Measurements from ENCODE around the gene NCAPD2. TPM values are rescaled to one million over a fixed set of nuclear protein-coding genes. Genes with fewer than 3 reads are reported as not detected.
A peak's percentile ranks its signal among the peaks of the same experiment; 100 is the strongest.
"Not testable (repeated sequence)": the region's sequence is repeated elsewhere in the genome, so short reads cannot be mapped to it uniquely, and the experiment has no call there.

NCAPD2 gene
- total and polyA plus RNA-seq, 4 donors: 21.0 to 30.0 (median 29.0) TPM

DNA sequence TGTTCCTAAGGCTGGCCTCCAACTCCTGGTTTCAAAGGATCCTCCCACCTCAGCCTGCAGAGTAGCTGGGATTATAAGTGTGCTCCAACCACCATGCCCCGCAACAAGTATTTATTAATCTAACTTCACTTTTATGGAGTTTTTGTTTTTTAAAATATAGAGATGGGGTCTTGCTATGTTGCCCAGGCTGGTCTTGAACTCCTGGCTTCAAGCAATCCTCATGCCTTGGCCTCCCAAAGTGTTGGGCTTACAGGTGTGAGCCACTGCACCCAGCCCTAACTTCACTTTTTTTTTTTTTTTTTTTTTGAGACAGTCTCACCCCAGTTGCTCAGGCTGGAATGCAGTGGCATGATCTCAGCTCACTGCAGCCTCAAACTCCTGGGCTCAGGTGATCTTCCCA is 3.2 kb upstream of the NCAPD2 start:
- no CpG with 5 or more reads among the region's 1 CpG for WGBS (ENCODE audit: insufficient coverage)
- H3K4me1 ChIP-seq (ENCODE audit: control insufficient read depth, insufficient read depth, low read length); H3K9me3 ChIP-seq (ENCODE audit: control insufficient read depth, insufficient read depth, low read length); H3K36me3 ChIP-seq (ENCODE audit: control insufficient read depth, insufficient read depth, low read length); H3K27ac ChIP-seq (ENCODE audit: low read depth, low read length); H3K4me3 ChIP-seq (ENCODE audit: low read depth, low read length); H3K27me3 ChIP-seq (ENCODE audit: control insufficient read depth, insufficient read depth, low read length); DNase-seq (ENCODE audit: low read depth in 4 of 6, low spot score in 6 of 6): not testable (repeated sequence)

DNA sequence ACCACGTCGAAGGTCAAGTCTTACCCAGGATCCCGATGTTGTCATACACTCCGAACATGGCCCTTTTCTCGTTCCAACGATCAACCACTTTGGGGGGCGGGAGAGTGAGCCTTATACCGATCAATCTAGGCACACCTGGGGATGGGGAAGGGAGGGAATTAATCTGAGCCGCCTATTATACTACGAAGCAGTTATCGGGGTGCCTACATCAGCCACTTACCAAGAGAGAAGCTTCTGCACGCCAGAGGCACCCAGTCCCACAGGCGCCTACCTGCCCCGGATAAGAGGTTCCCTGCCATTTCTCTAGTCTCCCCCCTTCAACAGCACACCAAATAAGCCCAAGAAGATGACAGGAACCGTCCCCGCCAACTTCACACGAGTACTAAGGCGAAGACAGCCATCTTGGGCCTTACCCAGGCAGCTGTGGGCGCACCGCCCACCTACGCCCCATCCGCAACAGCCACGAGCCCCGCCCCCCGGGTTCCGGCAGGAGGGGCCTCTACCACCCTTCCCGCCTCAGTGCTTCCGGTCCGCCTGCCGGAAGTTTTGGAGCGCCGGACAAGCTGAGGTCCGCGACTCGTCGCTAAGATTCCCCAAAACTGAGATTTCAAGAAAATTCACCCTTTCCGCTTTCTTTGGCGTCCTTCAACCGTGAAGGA is 935 bp upstream of the NCAPD2 start, which contains the start of gene MRPL51:
Gene MRPL51 (minus strand): TSS at position 425 of the 659 bp plus-strand sequence. CDS start 126 bp downstream, at position 299.
- Histone ChIP-seq H3K27me3 (ENCODE audit: control insufficient read depth, insufficient read depth, low read length) (no peaks in the 10 kb centered on the region), H3K4me1 (ENCODE audit: control insufficient read depth, insufficient read depth, low read length) (no peaks in the 10 kb centered on the region), H3K36me3 (ENCODE audit: control insufficient read depth, insufficient read depth, low read length) (peaks cover 15% of the 10 kb centered on the region), H3K4me3 (ENCODE audit: low read depth, low read length) (peak within 1 kb of the TSS; percentile 91), H3K27ac (ENCODE audit: low read depth, low read length) (peak within 1 kb of the TSS; percentile 99), H3K9me3 (ENCODE audit: control insufficient read depth, insufficient read depth, low read length) (no peaks in the 10 kb centered on the region)
- WGBS (ENCODE audit: insufficient coverage): 0% methylated on average over 28 of the region's 39 CpGs
- DNase-seq (ENCODE audit: low read depth in 4 of 6, low spot score in 6 of 6): peak; percentile 76 to 98 (median 92)

DNA sequence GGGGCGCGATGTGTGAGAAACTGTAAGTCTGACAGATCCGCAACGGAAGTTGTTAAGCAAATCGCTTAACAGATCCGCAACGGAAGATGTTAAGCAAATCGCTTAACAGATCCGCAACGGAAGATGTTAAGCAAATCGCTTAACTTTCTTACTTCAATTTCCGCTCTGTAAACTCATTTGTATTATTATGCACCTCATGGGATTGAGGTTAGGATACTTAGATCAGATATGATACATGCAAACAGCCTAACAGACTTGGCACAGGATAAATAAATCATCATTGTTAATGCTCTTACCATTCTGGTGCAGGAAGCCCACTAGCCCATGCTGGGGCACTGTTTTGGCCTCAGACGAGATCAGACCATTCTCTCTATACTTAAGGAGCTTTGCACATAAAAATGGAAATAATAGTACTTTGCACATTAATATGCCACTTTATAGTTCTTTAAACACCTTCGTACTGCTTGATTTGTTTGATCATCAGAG is 399 bp downstream of the NCAPD2 start:
- no peak for DNase-seq (ENCODE audit: low read depth in 4 of 6, low spot score in 6 of 6)
- H3K36me3 ChIP-seq (ENCODE audit: control insufficient read depth, insufficient read depth, low read length): peaks cover 21% of the 10 kb centered on the region
- H3K27me3 ChIP-seq (ENCODE audit: control insufficient read depth, insufficient read depth, low read length): no peaks in the 10 kb centered on the region
- WGBS (ENCODE audit: insufficient coverage): 0% methylated on average over 2 of the region's 14 CpGs
- H3K9me3 ChIP-seq (ENCODE audit: control insufficient read depth, insufficient read depth, low read length): no peaks in the 10 kb centered on the region
- no peaks in the 10 kb centered on the region for H3K4me1 ChIP-seq (ENCODE audit: control insufficient read depth, insufficient read depth, low read length)
- H3K4me3 ChIP-seq (ENCODE audit: low read depth, low read length): peak overlapping the region; percentile 91
- peak overlapping the region; percentile 99 for H3K27ac ChIP-seq (ENCODE audit: low read depth, low read length)

DNA sequence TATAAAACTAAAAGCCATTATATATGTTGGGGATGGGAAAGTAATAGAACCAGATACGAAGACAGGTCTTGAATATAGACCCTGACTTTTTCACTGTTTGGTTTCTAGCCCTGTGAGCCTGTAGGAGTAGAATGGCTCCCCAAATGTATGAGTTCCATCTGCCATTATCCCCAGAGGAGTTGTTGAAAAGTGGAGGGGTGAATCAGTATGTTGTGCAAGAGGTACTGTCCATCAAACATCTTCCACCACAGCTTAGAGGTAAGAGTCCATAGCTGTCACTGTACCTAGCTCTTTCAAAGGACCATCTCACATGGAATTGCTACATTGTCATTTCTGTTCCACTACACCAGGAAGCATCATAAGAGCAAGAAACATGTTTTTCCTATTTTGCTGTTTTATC is 1.1 kb downstream of the NCAPD2 start:
- peaks cover 27% of the 10 kb centered on the region for H3K36me3 ChIP-seq (ENCODE audit: control insufficient read depth, insufficient read depth, low read length)
- H3K4me1 ChIP-seq (ENCODE audit: control insufficient read depth, insufficient read depth, low read length): no peaks in the 10 kb centered on the region
- no peaks in the 10 kb centered on the region for H3K27me3 ChIP-seq (ENCODE audit: control insufficient read depth, insufficient read depth, low read length)
- H3K27ac ChIP-seq (ENCODE audit: low read depth, low read length): no peak overlapping the region
- no peaks in the 10 kb centered on the region for H3K9me3 ChIP-seq (ENCODE audit: control insufficient read depth, insufficient read depth, low read length)
- WGBS (ENCODE audit: insufficient coverage): no CpG with 5 or more reads among the region's 1 CpG
- peak overlapping the region; percentile 91 for H3K4me3 ChIP-seq (ENCODE audit: low read depth, low read length)
- no peak for DNase-seq (ENCODE audit: low read depth in 4 of 6, low spot score in 6 of 6)

DNA sequence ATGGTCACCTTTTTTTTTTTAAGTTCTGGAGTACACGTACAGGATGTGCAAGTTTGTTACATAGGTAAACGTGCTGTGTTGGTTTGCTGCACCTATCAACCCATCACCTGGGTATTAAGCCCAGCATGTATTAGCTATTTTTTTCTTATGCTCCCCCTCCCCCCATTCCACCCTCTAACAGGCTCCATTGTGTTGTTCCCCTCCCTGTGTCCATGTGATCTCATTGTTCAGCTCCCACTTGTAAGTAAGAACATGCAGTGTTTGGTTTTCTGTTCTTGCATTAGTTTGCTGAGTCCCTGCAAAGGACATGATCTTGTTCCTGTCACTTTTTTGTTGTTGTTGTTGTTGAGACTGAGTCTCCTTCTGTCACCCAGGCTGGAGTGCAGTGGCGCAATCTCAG is 3.4 kb downstream of the NCAPD2 start:
- H3K9me3 ChIP-seq (ENCODE audit: control insufficient read depth, insufficient read depth, low read length); H3K27me3 ChIP-seq (ENCODE audit: control insufficient read depth, insufficient read depth, low read length); H3K4me1 ChIP-seq (ENCODE audit: control insufficient read depth, insufficient read depth, low read length); H3K4me3 ChIP-seq (ENCODE audit: low read depth, low read length); H3K27ac ChIP-seq (ENCODE audit: low read depth, low read length); DNase-seq (ENCODE audit: low read depth in 4 of 6, low spot score in 6 of 6): not testable (repeated sequence)
- peaks cover 22% of the 10 kb centered on the region for H3K36me3 ChIP-seq (ENCODE audit: control insufficient read depth, insufficient read depth, low read length)
- 100% methylated on average over 1 of the region's 3 CpGs for WGBS (ENCODE audit: insufficient coverage)

DNA sequence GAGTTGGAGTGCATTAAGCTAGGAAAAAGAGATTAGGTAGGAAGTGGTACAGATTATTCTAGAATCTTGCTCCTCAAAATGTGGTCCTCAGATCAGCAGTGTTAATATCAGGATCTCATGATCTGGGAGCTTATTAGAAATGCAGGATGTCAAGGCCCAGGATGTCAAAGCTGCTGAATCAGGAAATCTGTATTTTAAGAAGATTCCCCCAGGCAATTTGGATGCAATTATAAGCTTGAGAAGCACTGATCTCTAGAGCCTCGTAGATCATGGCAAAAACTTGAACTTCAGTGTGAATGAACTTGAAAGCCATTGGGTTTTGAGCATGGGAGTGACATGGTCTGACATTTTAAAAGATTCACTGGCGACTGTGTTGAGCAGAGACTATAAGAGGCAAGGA is 6.6 kb downstream of the NCAPD2 start:
- no peak overlapping the region for H3K27ac ChIP-seq (ENCODE audit: low read depth, low read length)
- WGBS (ENCODE audit: insufficient coverage): 89% methylated on average over 2 of the region's 2 CpGs
- peaks cover 27% of the 10 kb centered on the region for H3K36me3 ChIP-seq (ENCODE audit: control insufficient read depth, insufficient read depth, low read length)

DNA sequence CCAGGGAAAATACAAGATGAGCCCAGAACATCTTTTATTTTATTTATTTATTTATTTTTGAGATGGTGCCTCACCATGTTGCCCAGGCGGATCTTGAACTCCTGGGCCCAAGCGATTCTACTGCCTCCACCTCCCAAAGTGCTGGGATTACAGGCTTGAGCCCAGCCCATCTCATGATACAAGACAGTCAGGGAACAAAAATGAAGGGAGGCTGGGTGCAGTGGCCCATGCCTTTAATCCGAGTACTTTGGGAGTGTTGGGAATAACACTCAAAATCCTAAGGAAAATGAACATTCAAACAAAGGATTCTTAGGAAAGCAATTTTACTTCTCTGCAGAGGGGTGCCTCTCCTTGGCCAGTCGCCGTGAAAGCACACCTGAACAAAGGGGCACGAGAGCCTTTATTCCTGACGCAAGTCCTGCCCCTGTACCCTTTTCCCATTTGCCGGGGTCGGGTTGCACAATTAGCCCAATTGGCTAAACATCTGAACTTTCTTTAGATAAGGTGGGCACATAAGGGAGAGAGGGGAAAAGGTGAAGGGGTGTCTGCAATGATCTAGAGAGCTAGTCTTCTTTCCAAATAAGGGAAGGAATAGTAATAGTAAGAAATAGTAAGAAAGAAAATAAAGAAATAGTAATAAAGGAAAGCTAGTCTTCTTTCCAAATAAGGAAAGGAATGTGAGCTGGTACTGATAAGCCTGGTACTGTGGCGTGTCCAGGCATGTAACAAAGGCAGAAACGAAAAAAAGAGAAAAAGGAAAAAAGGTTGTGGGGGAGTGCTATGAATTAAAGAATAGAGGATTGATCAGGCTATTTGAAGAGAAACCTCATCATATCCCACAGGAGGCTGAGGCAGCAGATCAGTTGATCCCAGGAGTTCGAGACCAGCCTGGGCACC is 13.4 kb downstream of the NCAPD2 start:
- Histone ChIP-seq H3K27ac (ENCODE audit: low read depth, low read length) (no peak overlapping the region), H3K36me3 (ENCODE audit: control insufficient read depth, insufficient read depth, low read length) (peaks cover 28% of the 10 kb centered on the region), H3K9me3 (ENCODE audit: control insufficient read depth, insufficient read depth, low read length) (no peaks in the 10 kb centered on the region), H3K4me1 (ENCODE audit: control insufficient read depth, insufficient read depth, low read length) (no peaks in the 10 kb centered on the region), H3K27me3 (ENCODE audit: control insufficient read depth, insufficient read depth, low read length) (no peaks in the 10 kb centered on the region), H3K4me3 (ENCODE audit: low read depth, low read length) (no peak overlapping the region)
- 82% methylated on average over 7 of the region's 12 CpGs for WGBS (ENCODE audit: insufficient coverage)
- DNase-seq (ENCODE audit: low read depth in 4 of 6, low spot score in 6 of 6): no peak

More for the DNA sequence above, 6.6 kb downstream of the NCAPD2 start:
- no peak for DNase-seq (ENCODE audit: low read depth in 4 of 6, low spot score in 6 of 6)
- Histone ChIP-seq H3K4me1 (ENCODE audit: control insufficient read depth, insufficient read depth, low read length) (no peaks in the 10 kb centered on the region), H3K9me3 (ENCODE audit: control insufficient read depth, insufficient read depth, low read length) (no peaks in the 10 kb centered on the region), H3K4me3 (ENCODE audit: low read depth, low read length) (no peak overlapping the region), H3K27me3 (ENCODE audit: control insufficient read depth, insufficient read depth, low read length) (no peaks in the 10 kb centered on the region)

DNA sequence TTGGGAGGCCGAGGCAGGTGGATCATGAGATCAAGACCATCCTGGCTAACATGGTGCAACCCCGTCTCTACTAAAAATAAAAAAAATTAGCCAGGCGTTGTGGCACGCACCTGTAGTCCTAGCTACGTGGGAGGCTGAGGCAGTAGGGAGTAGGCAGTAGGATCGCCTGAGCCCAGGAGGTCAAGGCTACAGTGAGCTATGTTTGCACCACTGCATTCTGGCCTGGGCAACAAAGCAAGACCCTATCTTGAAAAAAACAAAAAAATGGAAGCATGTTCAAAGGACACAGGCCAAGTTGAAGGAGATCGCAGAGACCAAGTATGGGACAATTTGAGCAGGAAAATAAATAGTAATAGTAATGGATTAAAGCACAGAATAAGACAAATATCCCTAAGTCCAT is 14.2 kb downstream of the NCAPD2 start:
- peaks cover 32% of the 10 kb centered on the region for H3K36me3 ChIP-seq (ENCODE audit: control insufficient read depth, insufficient read depth, low read length)
- H3K27me3 ChIP-seq (ENCODE audit: control insufficient read depth, insufficient read depth, low read length): no peaks in the 10 kb centered on the region
- WGBS (ENCODE audit: insufficient coverage): 100% methylated on average over 2 of the region's 7 CpGs
- DNase-seq (ENCODE audit: low read depth in 4 of 6, low spot score in 6 of 6): no peak
- H3K4me1 ChIP-seq (ENCODE audit: control insufficient read depth, insufficient read depth, low read length): no peaks in the 10 kb centered on the region
- H3K9me3 ChIP-seq (ENCODE audit: control insufficient read depth, insufficient read depth, low read length): no peaks in the 10 kb centered on the region
- no peak overlapping the region for H3K4me3 ChIP-seq (ENCODE audit: low read depth, low read length)
- no peak overlapping the region for H3K27ac ChIP-seq (ENCODE audit: low read depth, low read length)

DNA sequence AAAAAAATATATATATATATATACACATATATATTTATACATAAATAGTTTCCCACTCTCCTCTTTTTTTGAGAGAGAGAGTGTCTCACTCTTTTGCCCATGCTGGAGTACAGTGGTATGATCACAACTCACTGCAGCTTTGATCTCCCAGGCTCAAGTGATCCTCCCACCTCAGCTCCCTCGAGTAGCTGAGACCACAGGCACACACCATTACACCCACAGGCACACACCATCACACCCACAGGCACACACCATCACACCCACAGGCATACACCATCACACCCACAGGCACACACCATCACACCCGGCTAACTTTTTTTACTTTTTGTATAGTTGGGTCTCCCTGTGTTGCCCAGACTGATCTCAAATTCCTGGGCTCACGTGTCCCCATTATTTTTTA is 26.3 kb downstream of the NCAPD2 start:
- Histone ChIP-seq H3K9me3 (ENCODE audit: control insufficient read depth, insufficient read depth, low read length) (no peaks in the 10 kb centered on the region), H3K27me3 (ENCODE audit: control insufficient read depth, insufficient read depth, low read length) (no peaks in the 10 kb centered on the region), H3K4me3 (ENCODE audit: low read depth, low read length) (no peak overlapping the region), H3K36me3 (ENCODE audit: control insufficient read depth, insufficient read depth, low read length) (peaks cover 69% of the 10 kb centered on the region), H3K4me1 (ENCODE audit: control insufficient read depth, insufficient read depth, low read length) (no peaks in the 10 kb centered on the region), H3K27ac (ENCODE audit: low read depth, low read length) (no peak overlapping the region)
- WGBS (ENCODE audit: insufficient coverage): 100% methylated on average over 1 of the region's 3 CpGs
- DNase-seq (ENCODE audit: low read depth in 4 of 6, low spot score in 6 of 6): no peak
